NCI-H82 (cell line): ENCODE data around the gene ARMH4.
A peak's percentile ranks its signal among the peaks of the same experiment; 100 is the strongest.
"Not testable (repeated sequence)": the region's sequence is repeated elsewhere in the genome, so short reads cannot be mapped to it uniquely, and the experiment has no call there.

Source experiments
- DNase-seq: peaks from one replicate; lab custom pipeline; 2025; lab: John Stamatoyannopoulos, UW

ARMH4 gene

DNA sequence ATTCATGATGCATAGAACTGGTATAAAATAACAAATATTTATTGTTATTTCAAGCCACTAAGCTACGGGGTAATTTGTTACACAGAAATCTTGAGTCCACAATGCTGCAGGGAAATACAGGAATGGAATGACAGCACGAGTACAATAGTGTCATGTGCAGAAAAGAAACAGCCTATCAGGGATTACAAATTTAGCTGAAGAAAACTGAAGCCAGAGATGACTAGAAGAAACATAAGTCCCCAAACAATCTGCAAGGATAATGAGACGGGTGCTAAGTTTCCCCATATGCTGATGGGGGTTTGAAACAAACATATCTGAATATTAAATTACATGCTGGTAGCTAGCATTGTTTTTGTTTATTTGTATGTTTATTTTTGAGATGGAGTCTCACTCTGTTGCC is 8.9 kb downstream of the ARMH4 start:
- DNase-seq, result no peak

DNA sequence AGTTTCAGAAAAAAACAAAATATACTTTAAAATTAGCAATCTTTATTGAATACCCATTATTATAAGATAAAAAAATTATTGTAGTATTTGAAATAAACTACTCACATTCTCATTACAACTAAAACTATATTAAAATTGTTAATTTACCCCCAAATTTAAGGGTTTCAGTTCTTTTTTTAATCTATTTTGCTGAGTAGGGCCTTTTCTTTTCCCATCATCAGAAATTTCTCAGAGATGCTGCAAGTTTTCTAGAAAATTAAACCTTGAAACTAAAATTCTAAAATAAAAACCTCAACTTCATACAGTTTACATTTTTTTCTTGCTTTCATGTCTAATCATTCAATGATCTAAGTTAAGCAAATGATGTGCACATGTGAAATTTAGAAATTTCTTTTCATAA is 10.1 kb downstream of the ARMH4 start:
- DNase-seq, result no peak

DNA sequence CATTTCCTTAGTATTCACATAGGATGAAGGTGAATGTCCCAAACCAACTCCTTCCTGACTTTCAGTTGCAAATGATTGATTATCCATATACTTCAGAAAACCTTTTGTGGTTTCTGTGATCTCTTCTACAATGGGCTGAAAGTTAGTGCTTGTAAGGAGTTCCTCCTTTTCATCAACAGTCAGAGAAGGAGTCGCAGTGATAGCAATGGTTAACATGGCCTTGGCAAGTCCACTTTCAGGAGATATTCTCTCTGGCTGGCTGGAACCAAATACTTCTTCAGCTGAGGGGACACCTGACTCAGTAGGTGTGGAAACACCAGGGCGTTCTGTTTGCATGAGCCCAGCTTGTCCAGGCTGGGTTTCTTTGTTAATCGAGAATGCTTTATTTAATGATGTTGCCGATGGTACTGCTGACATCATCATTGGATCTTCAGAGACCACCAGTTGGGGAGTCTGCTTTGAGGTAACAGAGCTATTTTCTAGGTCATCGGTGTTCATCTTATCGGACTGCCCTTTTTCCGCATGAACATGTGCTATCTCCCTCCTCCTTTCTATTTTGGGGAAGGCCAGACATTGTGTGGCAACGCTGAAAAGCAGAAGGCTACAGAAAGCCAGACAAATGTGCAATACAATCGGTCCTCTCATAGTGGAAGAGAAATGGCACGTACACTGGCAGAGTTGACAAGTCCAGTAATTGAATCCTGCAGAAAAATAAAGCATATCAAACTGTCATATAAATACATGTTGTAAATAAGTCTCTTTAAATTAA is 13.1 kb downstream of the ARMH4 start:
- no peak for DNase-seq

DNA sequence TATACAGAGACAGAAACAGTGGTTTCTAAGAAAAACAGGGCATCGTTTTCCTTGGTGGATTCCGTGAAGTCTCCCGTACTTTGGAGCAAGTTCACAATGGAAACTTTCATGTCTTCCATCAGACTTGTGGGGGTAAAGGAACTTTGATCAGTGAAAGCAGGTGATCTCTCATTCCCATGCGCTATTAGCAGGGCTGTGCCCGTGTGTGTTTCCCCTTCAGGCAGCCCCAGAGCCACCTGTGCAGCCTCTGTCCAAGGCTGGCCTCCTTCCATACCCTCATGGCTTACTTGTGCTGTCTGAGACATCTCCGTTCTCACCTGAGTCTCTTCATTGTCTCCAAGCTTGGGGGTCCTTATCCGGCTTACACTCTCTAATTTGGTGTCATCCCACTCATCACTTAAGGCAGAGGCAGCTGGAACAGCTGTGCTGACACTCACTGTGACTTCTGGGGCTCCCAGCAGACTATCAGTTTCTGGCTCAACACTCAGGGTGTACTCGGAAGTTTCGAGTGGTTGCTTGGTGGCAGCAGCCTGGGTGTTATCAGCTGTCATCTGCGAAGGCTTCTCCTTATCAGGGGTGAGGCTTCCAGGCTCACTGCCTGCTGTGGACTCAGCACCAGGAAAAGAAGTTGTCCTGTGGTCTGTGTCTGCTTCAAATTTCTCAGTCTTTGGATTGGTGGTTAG is 13.8 kb downstream of the ARMH4 start:
- DNase-seq, result no peak

DNA sequence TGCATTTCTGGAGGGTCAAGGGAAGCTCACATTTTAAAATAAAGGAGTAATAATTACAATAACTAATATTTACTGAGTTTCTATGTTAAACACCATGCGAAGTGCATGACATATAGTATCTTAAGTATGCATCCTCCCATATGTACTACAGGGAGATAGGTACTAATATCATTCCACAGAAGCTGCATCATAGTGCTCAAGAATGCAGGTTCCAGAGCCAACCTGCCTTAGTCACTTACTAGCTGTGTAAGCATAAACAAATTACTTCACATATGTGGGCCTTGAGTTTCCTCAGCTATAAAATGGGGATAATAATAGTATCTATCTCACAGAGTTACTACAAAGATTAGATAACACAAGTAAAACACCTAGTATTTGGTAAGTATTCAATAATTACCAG is 18.3 kb downstream of the ARMH4 start:
- no peak for DNase-seq

DNA sequence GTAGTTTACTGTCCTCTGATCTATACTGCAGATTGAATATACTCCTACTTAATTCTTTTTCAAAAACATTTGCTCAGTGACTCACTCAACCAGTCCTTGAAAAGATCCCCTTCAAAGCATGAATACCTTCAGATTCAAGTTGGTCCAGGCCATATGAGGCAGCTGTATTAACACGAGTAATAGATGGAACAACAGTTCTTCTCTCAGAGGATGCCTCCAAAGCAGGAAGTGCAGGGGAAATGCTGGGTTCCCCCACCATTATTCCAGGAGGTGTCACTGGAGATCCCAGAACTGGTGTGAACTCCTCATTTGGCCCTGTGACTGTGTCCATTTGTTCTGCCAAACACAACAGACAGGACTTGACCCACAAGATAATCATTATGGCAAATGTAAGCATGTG is 20.6 kb downstream of the ARMH4 start:
- DNase-seq, result no peak

DNA sequence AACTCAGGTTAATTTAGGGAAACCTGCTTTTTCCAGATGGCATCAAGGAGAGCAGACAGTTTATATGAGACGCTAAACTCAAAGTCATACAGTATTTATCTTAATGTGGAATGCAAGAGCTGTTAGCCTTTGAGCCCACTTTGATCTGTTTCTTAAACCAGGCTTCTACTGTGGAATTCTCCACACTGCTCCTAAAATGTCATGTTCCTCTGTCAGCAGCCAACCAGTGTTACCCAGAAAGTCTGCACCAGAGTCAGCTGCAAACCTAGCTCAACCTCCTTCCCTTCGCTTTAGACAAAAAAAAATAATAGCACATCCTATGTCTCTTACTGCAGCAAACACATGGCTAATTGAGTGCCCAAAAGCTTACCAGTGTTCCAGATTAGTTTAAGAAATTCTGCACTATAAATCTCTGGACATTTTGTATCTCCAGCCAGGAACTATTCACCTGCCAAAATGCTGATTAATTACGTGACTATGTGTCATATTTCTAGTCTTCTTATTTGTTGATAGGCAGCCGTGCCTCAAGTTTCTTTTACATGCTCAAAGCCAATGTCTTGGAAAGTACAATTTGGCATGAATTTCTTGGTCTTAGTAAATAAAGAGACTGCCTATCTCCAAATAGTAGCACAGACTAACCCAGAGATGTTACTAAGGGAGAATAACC is 21.8 kb downstream of the ARMH4 start:
- DNase-seq, result no peak

DNA sequence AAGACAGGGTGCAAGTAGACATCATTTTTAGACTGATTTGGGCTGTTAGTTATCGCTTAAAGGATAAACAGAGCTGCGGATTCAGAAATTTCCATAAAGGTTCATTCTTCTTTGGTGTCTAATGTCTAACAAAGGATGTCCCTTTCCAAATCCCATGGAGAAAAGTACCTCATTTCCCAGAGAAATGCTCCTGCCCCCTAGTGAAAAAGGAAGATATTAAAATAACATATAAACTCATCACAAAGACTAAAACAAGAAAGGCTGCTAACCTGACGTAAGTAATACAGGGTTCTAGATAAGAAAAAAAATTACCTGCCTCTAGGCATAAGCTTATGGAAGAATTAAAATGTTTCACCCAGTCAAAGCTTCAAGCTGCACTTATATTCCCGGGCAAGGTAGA is 22.8 kb downstream of the ARMH4 start:
- peak; percentile 64 for DNase-seq

DNA sequence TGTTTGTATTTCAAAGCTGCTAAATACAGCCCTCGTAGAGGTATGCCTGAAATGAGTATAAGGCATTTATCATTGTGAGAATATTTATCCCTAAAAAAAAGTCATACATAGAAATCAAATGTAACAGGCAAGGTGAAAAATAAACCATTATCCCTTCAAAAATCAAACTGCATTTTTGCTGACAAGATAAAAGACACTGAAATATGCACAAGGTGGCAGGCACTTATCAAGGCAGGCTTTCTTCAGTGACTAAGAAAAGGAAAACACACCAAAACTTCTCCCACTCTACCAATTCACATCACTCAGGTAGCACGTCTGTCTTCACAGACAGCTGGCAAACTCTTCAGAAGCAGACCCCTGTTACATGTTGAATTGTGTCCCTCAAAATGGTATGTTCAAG is 23.6 kb downstream of the ARMH4 start:
- no peak for DNase-seq

DNA sequence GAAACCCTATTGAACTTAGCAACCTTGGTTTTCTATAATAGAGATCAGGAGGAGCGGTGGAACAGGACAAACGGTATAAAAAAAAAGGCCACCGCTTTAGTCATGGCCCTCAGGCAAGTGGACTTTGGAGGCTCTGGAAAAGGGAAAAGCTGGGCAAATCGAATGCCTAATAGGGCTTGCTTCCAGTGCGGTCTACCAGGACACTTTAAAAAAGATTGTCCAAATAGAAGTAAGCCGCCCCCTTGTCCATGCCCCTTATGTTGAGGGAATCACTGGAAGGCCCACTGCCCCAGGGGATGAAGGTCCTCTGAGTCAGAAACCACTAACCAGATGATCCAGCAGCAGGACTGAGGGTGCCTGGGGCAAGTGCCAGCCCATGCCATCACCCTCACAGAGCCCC is 29.5 kb downstream of the ARMH4 start:
- not testable (repeated sequence) for DNase-seq

DNA sequence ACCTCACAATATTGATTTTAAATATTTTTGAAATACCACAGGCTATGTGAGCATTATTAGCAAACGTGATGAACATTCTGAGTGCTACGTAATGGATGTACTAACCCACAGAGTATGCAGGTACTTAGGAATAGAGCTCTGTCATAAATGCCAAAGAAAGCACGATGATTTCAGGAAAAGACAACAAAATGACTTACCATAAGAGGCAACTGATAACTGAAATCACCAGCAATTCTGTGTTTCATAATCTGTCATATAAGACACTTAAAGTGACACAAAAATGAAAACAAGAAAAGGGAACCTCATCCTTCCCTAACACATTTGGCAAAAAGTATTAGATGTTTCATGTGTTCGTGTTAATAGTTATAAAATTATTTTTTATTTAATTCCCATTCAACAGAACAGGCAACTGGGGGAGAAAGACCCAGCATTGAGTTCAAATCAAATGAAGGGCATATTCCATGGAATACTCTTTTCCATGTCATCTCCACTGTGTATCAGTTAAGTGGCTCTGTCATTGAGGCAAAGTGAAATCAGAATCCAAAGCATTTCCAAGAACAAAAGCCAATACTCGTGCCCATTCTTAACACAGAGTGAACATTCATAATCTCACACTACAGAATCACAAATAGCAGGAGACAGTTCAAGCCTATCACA is 30.4 kb downstream of the ARMH4 start:
- DNase-seq, result no peak

DNA sequence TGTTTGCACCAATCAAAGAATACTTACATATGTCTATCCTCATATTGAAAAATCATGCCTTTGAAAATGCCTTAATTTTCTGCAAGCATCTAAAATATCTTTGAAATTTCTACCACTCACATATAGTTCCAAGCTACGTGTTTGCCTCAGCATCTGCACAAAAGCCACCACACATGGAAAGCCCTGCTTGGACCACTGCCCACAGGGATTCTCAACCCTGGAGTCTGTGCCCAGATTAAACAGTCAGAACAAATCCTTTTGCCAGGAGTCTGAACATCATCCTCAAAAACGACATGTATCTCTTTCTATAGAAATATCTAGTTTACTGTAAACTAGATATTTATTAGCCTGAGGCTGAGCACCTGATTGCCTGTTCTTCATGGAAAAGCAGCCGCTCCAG is 32.6 kb downstream of the ARMH4 start:
- no peak for DNase-seq

DNA sequence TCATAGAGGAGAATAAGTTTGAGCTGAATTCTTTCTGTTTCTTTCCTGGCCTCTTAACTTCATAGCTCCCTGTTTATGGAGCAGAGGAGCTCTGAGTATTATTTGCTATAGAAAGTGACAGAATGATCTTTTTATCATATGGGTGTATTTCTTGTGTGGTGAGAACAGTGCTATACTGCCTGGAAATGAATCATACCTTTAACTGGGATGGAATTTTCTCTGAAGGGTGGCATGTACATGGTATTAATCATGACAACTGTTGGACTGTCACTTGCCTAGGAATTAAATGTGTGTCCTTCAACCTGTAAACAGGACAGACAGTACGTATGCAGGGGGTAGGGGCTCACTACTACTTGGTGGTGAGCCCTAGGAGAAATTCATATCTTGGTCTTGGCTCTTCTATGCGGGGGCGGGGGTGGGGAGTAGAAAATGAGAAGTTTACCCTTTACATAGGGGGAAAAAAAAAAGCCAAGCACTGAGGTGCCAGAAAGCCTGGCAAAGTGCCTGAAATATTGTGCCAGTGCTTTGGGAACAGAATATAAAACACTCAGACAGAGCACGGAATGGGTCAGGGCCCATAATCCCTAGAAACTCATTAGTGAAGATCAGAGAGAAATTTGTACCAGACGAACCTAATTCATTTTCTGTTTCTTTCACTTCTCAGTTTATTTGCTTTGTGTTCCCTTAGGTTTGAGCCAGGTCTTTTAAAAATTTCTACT is 33.8 kb downstream of the ARMH4 start:
- DNase-seq, result no peak

DNA sequence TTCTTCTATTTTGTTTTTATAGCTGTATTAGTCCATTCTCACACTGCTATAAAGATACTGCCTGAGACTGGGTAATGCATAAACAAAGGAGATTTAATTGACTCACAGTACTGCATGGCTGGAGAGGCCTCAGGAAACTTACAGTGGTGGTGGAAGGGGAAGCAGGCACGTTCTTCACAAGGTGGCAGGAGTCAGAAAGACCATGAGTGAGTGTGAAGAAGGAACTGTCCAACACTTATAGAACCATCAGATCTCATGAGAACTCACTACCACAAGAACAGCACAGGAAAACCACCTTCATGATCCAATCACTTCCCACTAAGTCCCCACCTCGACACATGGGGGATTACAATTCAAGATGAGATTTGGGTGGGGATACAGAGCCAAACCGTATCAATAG is 42.3 kb downstream of the ARMH4 start:
- DNase-seq, result peak; percentile 96

DNA sequence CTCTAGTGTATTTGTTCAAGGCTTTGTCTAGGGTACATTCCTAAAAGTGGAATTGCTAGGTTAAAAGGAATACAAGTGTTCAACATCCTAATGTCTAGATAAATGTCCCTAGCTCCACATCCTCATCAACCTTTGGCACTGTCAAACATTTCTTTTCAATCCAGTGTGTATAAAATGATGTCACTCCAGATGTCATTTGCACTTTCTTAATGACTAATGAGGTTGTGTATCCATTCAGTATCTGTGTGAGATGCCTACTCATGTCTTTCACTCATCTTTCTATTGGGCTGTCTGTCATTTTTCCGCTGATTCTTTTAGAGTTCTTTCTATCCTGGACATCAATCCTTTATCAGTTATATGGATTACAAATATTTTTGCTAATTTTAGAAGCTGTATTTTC is 43.3 kb downstream of the ARMH4 start:
- DNase-seq, result no peak

DNA sequence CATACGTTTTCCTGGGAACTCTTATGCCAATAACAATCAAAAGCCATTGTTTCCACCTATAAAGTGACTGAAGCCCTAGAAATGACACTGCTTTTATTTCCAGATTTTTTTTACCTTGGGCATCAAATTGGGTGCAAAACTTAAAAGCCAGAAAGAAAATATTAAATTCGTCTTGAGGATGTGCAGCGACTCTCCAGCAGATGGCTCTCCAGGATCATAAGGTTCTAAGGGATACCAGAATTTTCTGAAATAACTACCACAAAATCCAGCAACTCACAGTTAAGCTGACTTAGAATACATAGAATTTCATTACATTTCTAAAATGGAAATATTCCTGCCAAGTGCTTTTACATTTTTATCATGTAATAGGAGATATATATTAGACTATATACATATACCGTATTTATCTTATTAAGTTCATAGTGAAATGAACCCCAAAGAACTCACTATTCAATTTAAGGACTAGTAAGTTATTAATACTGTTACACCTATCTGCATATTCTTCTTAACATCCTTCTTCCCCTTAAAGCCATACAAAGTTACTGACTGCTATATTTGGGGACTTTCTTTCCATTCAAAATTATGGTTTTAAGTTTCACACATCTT is 44.0 kb downstream of the ARMH4 start:
- DNase-seq, result peak; percentile 97

DNA sequence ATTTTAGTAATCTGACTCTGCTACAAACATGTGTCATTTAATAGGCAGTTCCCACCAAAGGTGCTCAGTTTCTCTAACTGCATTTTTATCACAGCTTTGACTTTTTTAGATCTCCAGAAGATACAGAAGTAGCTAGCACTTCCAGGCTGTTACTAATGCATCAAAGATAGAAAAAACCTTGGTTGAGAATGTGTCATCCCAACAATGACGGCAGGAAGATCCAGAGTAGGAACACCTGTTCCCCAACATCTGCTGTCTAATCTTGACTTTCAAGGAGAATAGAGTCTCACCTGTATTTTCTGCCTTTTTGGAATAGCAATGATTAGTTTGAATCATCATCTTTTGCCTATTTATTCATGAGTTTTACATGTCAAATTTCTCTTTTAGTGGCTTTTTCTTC is 45.0 kb downstream of the ARMH4 start:
- DNase-seq, result peak; percentile 71

DNA sequence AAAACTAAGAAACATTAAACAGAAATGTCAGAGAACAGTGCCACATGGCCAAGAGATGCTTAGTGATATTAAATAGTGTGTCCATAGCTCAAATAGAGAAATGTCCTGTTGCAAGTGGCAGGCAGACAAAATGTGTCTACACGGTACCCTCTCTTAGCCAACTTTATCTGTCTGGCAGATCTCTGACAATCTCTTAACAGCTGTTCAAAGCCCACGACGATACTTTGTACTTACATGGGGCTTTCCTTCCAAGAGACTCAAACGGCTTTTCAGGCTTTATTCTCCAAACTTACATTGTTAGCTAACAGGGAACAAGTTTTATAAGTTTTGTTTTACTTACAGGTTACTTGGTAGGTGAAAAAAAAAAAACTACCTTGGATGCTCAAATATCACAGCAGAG is 45.6 kb downstream of the ARMH4 start:
- DNase-seq, result peak; percentile 70

DNA sequence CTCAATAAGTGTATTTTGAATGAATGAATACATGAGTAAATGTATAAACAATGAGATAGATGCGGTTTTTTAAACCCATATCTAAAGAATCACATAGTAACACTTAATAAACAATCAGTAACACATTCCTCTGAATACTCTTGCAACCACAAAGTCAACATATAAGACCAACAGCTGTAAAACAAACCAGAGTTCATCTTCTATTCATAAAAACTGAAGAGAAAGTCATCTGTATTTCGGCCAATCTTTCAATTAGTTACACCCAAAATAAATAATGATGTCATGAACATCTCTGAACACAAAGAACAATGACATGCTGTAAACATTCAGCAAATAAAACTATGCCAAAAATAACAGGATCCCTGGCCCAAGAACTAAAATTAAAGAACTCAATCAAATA is 47.2 kb downstream of the ARMH4 start:
- no peak for DNase-seq

DNA sequence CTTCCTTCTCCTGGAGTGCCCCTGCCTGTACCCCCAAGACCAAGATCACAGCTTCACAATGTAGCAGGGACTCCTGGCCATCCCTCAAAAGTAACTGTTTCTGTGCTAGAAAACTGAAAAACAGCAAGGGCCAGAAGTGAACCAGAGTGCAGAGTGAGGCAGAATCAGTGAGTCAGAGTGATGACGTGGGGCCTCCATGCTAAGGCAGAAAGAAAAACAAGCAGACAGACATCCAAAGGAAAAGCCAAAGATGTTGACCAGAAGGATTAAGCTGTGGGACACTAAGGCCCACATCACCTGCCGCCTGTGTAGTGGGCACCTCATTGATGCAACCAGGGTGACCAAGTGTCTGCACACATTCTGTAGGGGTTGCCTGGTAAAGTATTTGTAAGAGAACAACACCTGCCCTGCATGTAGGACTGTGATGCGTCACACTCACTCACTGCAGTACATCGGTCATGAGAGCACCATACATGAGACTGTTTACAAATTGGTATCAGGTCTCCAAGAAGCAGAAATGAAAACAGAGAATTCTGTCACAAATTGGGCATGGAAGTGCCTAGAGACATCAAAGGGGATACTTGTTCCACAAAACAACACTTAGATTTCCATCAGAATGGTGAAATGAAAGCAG is 51.2 kb downstream of the ARMH4 start:
- DNase-seq, result no peak

DNA sequence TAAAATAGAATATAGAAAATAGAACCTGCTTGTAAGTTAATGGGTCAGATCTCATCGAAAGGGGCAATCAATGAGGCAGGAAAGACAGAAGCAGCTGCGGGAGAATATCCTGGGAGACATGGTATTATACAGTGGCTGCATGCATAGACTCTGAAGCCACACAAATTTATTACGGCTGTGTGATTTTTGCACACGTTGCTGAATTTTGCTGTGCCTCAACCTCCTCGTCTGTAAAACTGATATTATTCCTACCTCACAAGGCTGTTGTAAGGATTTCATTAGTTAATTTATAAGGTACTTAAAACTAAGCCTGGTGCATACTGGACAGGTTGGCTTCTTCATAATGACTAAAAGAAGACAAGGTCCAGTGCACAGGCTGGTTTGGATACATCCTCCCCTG is 52.3 kb downstream of the ARMH4 start:
- no peak for DNase-seq
